B cell (primary cell): ENCODE results near the gene AGAP1. TPM values are rescaled to one million over a fixed set of nuclear protein-coding genes. Genes with fewer than 3 reads are reported as not detected.

Experiments
- ATAC-seq: fragments of 200-7000 bp; cut with Tn5 transposase; one replicate; pipeline ENCODE4 v1.10.0; 2021; ENCODE audit warnings: low read depth, mild to moderate bottlenecking, moderate number of reproducible peaks, moderate library complexity
- CTCF ChIA-PET: fragments of 350-600 bp; sonication (Branson Sonifier 250); formaldehyde crosslinking; loops from one replicate; lab custom pipeline; 2021; ENCODE audit warnings: antibody characterized with exemption, inconsistent platforms; lab: Charles Lee
- POLR2A ChIA-PET: fragments of 350-600 bp; sonication (Branson Sonifier 250); formaldehyde crosslinking; loops from one replicate; lab custom pipeline; 2021; ENCODE audit warnings: antibody characterized with exemption; lab: Charles Lee
- DNase-seq: peaks from one replicate; pipeline ENCODE4 v3.0.0; 2013
- H2AFZ ChIP-seq: 2 replicates; pipeline ENCODE4 v1.6.1; 2012; ENCODE audit warnings: mild to moderate bottlenecking, low read depth, low read length; ENCODE audit not compliant: insufficient read depth, poor library complexity, severe bottlenecking
- H3K27ac ChIP-seq, 2 donors: 1 replicate in 1 of 2; 2 replicates in 1 of 2; pipeline ENCODE4 v1.5.1; 2012 to 2013; ENCODE audit warnings: low read length in 2 of 2, mild to moderate bottlenecking in 2 of 2, moderate library complexity in 1 of 2
- H3K27me3 ChIP-seq, 4 experiments: fragments of 200-600 bp in 1 of 4; sonication (generic) in 1 of 4; replicated peaks in 1 of 4; 1 replicate in 2 of 4; 2 replicates in 2 of 4; pipeline versions ENCODE4 v1.6.1 to v1.7.0; 2013 to 2016; ENCODE audit warnings: low read length in 3 of 4, mild to moderate bottlenecking in 2 of 4, mixed read lengths in 1 of 4, moderate library complexity in 1 of 4; ENCODE audit not compliant: insufficient read depth in 4 of 4, control insufficient read depth in 3 of 4; ENCODE audit errors: control extremely low read depth in 1 of 4
- H3K36me3 ChIP-seq, 2 experiments: replicated peaks in 1 of 2; 1 replicate in 1 of 2; 2 replicates in 1 of 2; pipeline versions ENCODE4 v1.6.1 to v1.7.1; 2013; ENCODE audit warnings: low read length in 1 of 2; ENCODE audit not compliant: insufficient read depth in 2 of 2, control insufficient read depth in 1 of 2; ENCODE audit errors: control extremely low read depth in 1 of 2, extremely low read depth in 1 of 2
- H3K4me1 ChIP-seq, 2 donors: fragments of 200-600 bp in 1 of 2; sonication (generic) in 1 of 2; 1 replicate in 1 of 2; 2 replicates in 1 of 2; pipeline versions ENCODE4 v1.5.1 to v1.6.1; 2013 to 2017; ENCODE audit warnings: low read length in 2 of 2; ENCODE audit not compliant: control insufficient read depth in 2 of 2, insufficient read depth in 2 of 2
- H3K4me2 ChIP-seq: replicated peaks from 2 replicates; pipeline ENCODE3; 2012; ENCODE audit warnings: mild to moderate bottlenecking, low read depth, low read length; ENCODE audit not compliant: poor library complexity, severe bottlenecking
- H3K4me3 ChIP-seq, 5 experiments: fragments of 200-600 bp in 1 of 5; sonication (generic) in 1 of 5; 1 replicate in 3 of 5; 2 replicates in 2 of 5; pipeline versions ENCODE4 v1.5.1 to v1.7.0; 2011 to 2016; ENCODE audit warnings: low read length in 4 of 5, mild to moderate bottlenecking in 4 of 5, low read depth in 2 of 5, control low read depth in 1 of 5, moderate library complexity in 1 of 5; ENCODE audit not compliant: insufficient read depth in 1 of 5; ENCODE audit errors: control extremely low read depth in 1 of 5, extremely low read depth in 1 of 5
- H3K79me2 ChIP-seq: fragments of 200-600 bp; sonication (generic); one replicate; pipeline ENCODE4 v1.6.0; 2016; ENCODE audit warnings: low read length; ENCODE audit not compliant: control insufficient read depth, insufficient read depth
- H3K9ac ChIP-seq: fragments of 200-600 bp; sonication (generic); 2 replicates; pipeline ENCODE4 v1.6.1; 2017; ENCODE audit warnings: mild to moderate bottlenecking, low read length, moderate library complexity
- H3K9me3 ChIP-seq, 3 donors: one replicate each; pipeline versions ENCODE4 v1.6.1 to v1.7.1; 2013; ENCODE audit warnings: low read length in 2 of 3; ENCODE audit not compliant: control insufficient read depth in 2 of 3, insufficient read depth in 1 of 3; ENCODE audit errors: control extremely low read depth in 1 of 3
- H4K20me1 ChIP-seq: 2 replicates; pipeline ENCODE4 v1.6.0; 2012; ENCODE audit warnings: mild to moderate bottlenecking, low read length; ENCODE audit not compliant: insufficient read depth, control insufficient read depth, poor library complexity, severe bottlenecking
- H3K27ac Mint-ChIP-seq: one replicate; pipeline ENCODE4 v1.8.0; 2021; ENCODE audit warnings: mixed read lengths
- H3K27me3 Mint-ChIP-seq: one replicate; pipeline ENCODE4 v1.8.0; 2021; ENCODE audit warnings: mixed read lengths
- H3K4me1 Mint-ChIP-seq: one replicate; pipeline ENCODE4 v1.8.0; 2021; ENCODE audit warnings: mixed read lengths
- H3K4me3 Mint-ChIP-seq: one replicate; pipeline ENCODE4 v1.8.0; 2021; ENCODE audit warnings: mixed read lengths
- H3K9me3 Mint-ChIP-seq: one replicate; pipeline ENCODE4 v1.8.0; 2022; ENCODE audit warnings: mixed read lengths; ENCODE audit not compliant: insufficient read depth
- EZH2 ChIP-seq: IDR thresholded peaks from 2 replicates; pipeline ENCODE4 v1.6.1; 2012; ENCODE audit warnings: borderline replicate concordance, low read depth, mild to moderate bottlenecking, moderate library complexity, low read length; ENCODE audit not compliant: insufficient read depth, poor library complexity, severe bottlenecking
- WGBS: methylation state at CpG from one replicate; pipeline ENCODE4 v1.1.5; 2013; ENCODE audit warnings: missing lambda C conversion rate; ENCODE audit not compliant: insufficient coverage; 5-methylcytosine and 5-hydroxymethylcytosine counted together
- intact Hi-C: fragments of 100-400 bp; cut with micrococcal nuclease; formaldehyde crosslinking; loops from one replicate; pipeline ENCODE4 v1.10.0; 2022
- polyA plus RNA-seq: library from polyadenylated mRNA; depleted of rRNA; stranded (reverse); fragments of >200 nt; gene quantifications from 2 replicates; pipeline ENCODE4 v1.2.3, GENCODE V29; 2012
- total RNA-seq, 2 donors: library from RNA; stranded (reverse); fragments of 120-200 nt in 1 of 2; gene quantifications; 1 replicate in 1 of 2; 2 replicates in 1 of 2; pipeline versions ENCODE4 v1.2.3 to v1.2.4, GENCODE V29; 2013 to 2022
- TF ChIP-seq, protein P1 (sequence below): fragments of 200-600 bp; IDR thresholded peaks from one replicate; pipeline ENCODE4 v1.8.0; 2022; ENCODE audit warnings: antibody characterized with exemption, mild to moderate bottlenecking

Gene AGAP1
- total and polyA plus RNA-seq, 2 donors (not counting 1 experiment from before 2014, with no cell fraction given), result 0.01 TPM; not detected in 1

DNA sequence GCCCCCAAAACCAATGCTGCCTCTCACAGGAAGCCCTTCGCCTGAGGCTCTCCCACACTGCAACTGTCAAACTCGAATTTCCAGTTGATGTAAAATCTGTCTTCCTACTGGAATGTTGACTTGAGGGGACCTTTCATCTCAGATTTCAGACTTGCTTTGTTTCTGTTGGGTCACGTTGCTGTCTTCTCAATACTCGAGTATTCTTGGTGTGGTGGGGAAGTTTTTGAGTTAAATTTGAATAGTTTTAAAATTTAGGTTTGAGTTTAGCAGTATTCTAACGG lies 50.8 kb downstream of the AGAP1 start:
- H3K27me3 ChIP-seq, result no peaks in the 10 kb centered on the region
- intact Hi-C loops, result no loop called here
- no peak for ATAC-seq
- H4K20me1 ChIP-seq, result no peaks in the 10 kb centered on the region
- no peak overlapping the region for H3K9ac ChIP-seq
- Mint-ChIP-seq H3K4me1 (no peaks in the 10 kb centered on the region), H3K9me3 (no peaks in the 10 kb centered on the region), H3K27me3 (peaks cover 5% of the 10 kb centered on the region), H3K4me3 (no peak overlapping the region), H3K27ac (no peak overlapping the region)
- peaks cover 0 to 9% (median 0%) of the 10 kb centered on the region in 3 donors for H3K9me3 ChIP-seq
- no peak overlapping the region for H3K27ac ChIP-seq
- DNase-seq, result no peak
- no peaks in the 10 kb centered on the region for H3K79me2 ChIP-seq
- H3K4me2 ChIP-seq, result no peak overlapping the region
- H3K36me3 ChIP-seq, result no peaks in the 10 kb centered on the region
- H3K4me3 ChIP-seq, result no peak overlapping the region
- no peaks in the 10 kb centered on the region for H3K4me1 ChIP-seq
- 80% methylated on average over 4 of the region's 5 CpGs for WGBS
- H2AFZ ChIP-seq, result no peak overlapping the region
- CTCF ChIA-PET, result no interaction called here
- POLR2A ChIA-PET, result no interaction called here
- TF ChIP-seq, protein P1, sequence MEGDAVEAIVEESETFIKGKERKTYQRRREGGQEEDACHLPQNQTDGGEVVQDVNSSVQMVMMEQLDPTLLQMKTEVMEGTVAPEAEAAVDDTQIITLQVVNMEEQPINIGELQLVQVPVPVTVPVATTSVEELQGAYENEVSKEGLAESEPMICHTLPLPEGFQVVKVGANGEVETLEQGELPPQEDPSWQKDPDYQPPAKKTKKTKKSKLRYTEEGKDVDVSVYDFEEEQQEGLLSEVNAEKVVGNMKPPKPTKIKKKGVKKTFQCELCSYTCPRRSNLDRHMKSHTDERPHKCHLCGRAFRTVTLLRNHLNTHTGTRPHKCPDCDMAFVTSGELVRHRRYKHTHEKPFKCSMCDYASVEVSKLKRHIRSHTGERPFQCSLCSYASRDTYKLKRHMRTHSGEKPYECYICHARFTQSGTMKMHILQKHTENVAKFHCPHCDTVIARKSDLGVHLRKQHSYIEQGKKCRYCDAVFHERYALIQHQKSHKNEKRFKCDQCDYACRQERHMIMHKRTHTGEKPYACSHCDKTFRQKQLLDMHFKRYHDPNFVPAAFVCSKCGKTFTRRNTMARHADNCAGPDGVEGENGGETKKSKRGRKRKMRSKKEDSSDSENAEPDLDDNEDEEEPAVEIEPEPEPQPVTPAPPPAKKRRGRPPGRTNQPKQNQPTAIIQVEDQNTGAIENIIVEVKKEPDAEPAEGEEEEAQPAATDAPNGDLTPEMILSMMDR, result no peak
- no peak for TF ChIP-seq EZH2

DNA sequence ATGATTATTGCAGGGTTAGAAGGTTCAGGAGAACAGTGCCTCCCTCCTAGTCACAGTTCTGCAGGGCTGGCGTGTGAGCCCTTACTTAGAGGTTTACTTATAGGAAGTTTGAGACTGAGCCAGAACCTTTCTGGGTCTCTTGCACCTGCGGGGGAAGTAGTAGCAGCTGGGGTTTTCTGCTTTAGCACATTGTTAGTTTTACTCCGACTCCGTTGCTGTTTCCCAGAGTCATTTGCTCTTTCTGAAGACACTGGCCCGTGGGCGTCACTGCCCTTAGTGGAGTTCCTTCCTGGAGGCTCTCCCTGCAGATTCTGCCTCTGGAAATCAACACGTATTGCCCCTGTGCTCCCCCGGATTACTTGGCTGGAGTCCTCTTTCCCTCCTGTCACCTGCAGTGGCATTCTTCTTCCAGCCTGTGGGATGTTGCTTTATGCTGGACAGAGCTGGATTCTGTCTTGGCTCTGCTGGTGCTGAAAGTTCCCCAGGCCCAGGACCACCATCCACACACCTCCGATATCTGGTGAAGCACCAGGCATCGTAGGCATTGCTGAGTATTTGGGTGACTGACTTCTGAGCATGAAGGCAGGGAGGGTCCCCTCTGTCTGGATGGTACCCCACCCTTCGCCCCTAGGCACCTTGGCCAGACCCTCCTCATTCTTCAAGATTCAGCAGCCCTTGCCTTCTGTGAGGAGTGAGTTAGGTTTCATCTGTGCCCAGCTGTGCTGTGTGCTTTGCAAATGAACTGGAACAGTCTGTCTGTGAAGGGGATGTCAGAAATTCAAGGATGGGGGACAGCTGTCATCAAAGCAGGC lies 51.7 kb downstream of the AGAP1 start:
- ChIA-PET CTCF (no interaction called here), POLR2A (no interaction called here)
- no peaks in the 10 kb centered on the region for H3K4me1 Mint-ChIP-seq
- H4K20me1 ChIP-seq, result no peaks in the 10 kb centered on the region
- H3K4me1 ChIP-seq, result no peaks in the 10 kb centered on the region
- 79% methylated on average over 8 of the region's 11 CpGs for WGBS
- no peak overlapping the region for H2AFZ ChIP-seq
- no peak overlapping the region for H3K27ac ChIP-seq
- intact Hi-C loops, result no loop called here
- H3K9ac ChIP-seq, result no peak overlapping the region
- peaks cover 0 to 9% (median 0%) of the 10 kb centered on the region in 3 donors for H3K9me3 ChIP-seq
- no peak overlapping the region for H3K4me3 ChIP-seq
- H3K36me3 ChIP-seq, result no peaks in the 10 kb centered on the region
- no peaks in the 10 kb centered on the region for H3K79me2 ChIP-seq
- no peak for TF ChIP-seq EZH2
- TF ChIP-seq, protein P1, result no peak
- H3K27me3 ChIP-seq, result no peaks in the 10 kb centered on the region
- H3K27me3 Mint-ChIP-seq, result peaks cover 5% of the 10 kb centered on the region
- ATAC-seq, result no peak
- H3K4me3 Mint-ChIP-seq, result no peak overlapping the region
- no peak overlapping the region for H3K27ac Mint-ChIP-seq
- no peak for DNase-seq
- H3K4me2 ChIP-seq, result no peak overlapping the region
- no peaks in the 10 kb centered on the region for H3K9me3 Mint-ChIP-seq
